NCI-H2107 treated with DMSO at 0.1 percent for 48 hours (cell line): ENCODE data around the gene ATXN7.

Experiments used
- DNase-seq: peaks from one replicate; lab custom pipeline; 2025; ENCODE audit not compliant: unreplicated experiment; lab: John Stamatoyannopoulos, UW

Gene ATXN7

DNA sequence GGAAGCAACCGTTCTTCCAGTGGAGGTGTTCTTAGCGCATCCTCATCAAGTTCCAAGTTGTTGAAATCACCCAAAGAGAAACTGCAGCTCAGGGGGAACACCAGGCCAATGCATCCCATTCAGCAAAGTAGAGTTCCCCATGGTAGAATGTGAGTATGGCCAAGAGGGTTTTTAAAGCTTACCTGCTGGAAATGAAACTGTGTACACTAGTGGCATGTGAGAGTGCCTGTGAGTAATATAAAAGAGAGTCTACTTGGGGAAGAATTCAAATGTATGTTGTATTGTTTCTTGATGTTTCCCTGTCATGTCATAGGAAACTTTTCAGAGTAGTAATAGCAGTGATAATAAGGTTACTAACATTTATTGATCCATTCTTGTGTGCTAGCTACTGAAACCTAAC, 116.4 kb downstream of the ATXN7 start:
- DNase-seq: no peak

DNA sequence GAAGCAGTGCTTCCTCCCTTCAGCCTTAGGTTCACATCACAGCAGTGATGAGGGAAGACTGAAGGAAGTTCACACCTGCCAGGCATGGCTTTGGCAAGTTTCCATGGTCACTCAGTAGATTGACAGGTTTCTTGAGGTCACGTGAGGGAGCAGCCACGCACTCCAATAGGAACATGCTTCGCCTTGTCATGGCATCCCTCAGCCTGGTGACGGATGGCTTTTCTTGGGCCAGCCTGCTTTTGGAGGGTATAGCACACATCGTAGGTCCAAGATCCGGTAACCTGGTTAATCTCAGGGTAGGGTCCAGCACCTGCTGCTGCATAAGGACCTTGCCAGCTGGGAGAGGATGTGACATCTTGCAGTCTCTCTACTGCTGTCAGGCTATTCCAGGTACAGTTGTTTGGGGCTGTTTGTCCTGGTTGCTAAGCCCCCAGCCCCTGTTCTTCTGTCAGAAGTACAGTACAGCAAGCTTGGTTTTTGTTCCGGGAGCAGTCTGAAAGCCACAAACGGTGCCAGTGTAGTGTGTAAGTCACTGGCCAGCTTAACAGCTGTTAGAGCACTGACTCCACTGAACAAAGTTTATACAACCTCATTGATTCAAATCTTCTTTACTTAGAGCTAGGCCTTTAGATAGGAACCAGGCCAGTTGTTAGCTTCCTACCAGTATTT, 117.3 kb downstream of the ATXN7 start:
- DNase-seq: no peak

DNA sequence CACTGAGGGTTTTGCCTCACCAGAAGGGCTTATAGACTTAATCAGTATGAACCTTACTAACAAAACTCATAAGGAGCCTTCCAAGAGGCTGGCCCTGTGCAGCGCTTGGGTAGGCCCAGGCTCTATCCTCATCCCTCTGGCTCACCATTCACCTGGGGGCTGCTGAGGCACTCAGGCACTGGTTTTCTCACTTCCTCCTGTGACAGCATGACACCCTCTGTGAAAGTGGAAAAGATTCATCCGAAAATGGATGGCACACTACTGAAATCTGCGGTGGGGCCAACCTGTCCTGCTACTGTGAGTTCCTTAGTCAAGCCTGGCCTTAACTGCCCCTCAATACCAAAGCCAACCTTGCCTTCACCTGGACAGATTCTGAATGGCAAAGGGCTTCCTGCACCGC, 118.3 kb downstream of the ATXN7 start:
- DNase-seq: no peak

DNA sequence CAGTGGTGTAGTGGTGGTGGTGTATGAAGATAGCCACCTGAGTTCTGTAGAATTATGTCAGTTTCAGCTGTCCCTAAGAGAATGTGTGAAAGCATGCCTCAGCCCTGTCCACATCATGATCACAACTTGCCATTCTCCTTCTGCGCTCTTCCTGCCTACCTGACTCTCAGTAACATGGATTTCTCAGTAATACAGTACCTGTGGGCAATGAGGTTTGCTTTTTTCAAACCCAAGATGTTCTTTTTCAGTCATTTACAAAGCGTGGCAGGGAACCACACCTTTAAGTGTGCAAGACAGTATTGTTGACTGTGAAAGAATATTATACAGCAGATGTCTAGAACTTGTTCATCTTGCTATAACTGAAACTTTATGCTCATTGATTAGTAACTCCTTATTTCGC, 120.7 kb downstream of the ATXN7 start:
- no peak for DNase-seq

DNA sequence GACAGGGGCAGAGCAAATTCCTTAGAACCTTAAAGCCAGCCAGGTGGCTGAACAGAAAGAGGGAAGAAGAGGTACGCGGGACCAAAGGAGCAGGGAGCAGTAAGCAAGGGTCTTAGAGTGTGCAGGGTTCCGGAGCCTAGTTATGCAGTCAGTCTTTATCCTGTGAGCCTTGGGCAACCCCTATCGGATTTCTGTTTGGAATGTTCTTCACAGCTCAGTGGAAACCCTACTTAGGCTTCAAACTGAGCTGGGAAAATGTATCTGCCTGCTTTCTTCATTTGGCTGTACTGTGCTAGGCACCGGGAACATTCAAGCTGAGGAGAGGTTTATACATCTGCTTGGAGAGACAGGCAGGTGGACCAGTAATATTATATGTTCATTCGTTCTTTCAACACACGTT, 122.5 kb downstream of the ATXN7 start:
- no peak for DNase-seq

DNA sequence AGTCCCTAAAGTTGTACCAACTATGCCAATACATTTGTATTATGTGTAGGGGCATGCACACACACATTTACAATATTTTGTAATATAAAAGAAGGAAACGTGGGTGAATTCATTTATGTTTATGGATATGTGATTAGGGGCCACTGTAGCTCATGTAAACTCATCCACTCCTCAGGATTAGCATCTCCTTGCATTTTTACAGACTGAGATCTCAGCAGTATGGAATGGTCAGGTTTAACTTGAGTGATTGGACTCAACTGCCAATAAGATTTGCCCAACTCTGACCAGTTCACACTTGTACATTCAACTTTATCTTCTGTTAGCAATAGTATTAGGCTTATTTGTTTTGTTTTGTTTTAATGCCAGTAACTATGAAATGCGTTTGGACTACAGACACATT, 123.2 kb downstream of the ATXN7 start:
- DNase-seq: no peak

DNA sequence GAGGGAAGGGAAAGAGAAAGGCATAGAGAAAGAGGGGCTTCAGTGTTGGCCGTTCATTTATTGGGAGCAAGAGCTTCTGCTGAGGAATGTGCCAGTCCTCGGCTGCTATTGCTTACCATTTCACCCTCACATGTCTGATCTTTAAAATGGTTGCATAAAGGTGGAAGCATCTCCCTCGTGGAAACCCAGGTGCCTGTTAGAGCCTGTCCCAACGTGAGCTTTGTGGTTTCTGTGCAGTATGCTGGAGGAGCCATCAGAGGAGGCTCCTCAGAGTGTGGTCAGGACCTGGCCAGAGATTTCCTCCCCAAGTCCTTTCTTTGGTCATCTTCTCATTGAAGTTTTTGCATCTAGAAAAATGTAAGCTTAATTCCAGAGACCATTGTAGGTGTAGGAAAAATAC, 125.3 kb downstream of the ATXN7 start:
- no peak for DNase-seq

DNA sequence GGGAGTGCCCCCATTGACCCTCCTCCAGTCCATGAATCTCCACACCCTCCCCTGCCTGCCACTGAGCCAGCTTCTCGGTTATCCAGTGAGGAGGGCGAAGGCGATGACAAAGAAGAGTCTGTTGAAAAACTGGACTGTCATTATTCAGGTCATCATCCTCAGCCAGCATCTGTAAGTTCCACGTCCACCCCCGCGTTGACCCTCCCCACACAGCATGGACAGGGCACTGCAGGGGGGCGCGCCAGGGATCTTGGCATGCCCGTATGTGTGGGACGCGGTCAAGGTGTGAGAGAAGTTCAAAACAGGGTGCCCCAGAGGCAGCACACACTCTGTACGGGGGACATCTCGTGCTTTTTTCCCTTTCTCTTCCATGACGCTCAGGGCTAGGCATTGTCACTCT, 126.5 kb downstream of the ATXN7 start:
- DNase-seq: no peak

DNA sequence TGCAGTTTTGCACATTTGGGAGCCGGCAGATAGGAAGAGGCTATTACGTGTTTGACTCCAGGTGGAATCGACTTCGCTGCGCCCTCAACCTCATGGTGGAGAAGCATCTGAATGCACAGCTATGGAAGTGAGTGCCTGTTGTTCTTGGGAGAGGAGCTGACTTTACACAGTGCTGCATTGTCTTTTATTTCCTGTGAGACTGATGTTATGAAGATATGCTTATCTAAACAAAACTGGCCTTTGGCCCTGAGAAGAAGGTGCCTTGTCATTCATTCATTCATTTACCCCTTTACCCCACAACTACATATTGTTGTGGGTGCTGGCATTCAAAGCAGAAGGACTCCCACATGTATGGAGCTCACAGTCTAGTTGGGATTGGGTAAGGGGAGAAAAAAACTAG, 127.1 kb downstream of the ATXN7 start:
- DNase-seq: no peak

DNA sequence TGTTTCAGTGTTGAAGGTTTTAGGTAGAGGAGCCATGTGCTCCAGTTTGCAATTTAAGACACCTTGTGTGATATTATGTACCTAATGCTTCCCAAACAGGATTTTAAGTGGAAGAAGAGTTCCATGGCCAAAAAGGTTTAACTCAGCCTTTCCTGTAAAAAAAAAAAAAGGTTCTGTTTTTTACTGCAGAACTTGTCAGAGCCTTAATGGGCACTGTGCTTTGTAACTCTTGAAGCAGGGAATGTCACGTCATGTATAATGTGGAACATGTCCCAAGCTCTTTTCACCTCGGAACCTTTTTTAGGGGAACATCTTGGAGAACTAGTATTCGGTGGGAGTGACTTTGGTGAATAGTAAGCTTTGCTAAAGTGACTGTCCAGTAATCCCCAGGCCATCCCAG, 128.0 kb downstream of the ATXN7 start:
- DNase-seq: no peak

DNA sequence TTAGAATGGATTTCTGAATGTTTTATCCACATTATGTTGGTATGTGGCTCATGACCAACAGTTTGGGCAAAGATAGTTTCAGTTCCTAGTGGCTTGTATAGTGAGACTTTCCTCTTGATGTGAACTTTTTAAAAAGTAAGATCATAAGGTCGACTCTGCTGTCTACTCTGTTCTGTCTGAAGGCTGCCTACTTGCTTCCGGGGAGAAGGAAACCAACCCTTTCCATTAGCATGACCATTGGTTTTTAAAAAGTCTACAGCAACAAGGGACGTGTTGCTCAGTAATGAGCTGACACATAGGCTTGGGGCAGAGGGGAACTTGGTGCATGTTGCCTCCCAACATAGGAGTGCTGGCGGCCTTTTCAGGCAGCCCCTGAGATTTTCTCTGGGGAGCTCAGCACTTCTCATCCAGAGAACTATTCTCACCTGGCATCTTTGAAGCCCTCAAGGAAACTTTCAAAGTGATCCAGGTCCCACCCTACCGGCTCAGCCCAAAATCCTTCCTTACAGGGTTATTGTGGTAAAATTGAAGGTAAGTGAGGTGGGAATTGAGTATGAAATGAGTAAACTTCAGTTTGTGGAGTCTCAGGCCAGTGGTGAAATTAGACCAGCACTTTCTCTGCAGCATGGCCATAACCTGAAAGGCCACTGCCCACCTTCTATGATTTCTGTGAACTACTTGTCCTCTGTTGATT, 129.0 kb downstream of the ATXN7 start:
- no peak for DNase-seq

DNA sequence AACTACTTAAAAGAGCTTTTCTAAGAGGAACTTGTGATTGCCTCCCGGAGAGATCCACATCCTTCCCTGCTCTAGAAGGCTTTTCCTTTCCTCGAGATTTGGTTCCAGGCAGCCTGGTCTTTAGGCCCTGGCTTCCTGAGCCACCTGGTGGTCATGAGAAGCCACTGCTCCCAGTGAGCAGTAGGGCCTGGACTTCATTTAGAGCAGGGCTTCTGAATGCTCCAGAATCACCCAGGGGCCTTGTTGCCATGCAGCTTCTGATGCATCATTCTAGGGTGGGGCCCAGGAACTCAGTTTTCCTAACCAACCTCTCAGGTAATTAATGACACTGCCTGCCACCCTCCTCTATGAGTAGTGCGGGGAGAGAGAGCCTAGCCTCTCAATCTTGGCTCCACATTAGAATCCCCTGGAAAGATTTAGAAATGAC, 130.0 kb downstream of the ATXN7 start:
- peak; percentile 51 for DNase-seq

DNA sequence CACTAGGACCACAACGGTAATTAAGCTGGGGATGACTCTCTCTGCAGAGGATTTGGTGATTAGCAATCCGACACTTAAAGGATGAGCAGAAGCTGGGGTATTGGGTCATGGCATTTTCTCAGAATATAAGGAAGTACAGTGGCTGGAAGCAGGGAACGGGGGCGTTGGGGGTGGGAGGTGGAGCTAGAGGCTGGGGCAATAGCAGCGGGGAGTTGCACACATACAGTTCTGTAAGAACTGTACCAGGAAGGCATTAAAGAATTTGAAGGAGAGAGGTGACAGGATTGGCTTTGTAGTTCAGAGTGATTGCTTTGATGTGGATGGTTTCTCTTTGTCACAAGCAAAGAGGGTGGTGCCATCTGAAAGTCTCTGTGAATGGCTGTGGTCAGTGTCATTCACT, 131.4 kb downstream of the ATXN7 start:
- DNase-seq: no peak

DNA sequence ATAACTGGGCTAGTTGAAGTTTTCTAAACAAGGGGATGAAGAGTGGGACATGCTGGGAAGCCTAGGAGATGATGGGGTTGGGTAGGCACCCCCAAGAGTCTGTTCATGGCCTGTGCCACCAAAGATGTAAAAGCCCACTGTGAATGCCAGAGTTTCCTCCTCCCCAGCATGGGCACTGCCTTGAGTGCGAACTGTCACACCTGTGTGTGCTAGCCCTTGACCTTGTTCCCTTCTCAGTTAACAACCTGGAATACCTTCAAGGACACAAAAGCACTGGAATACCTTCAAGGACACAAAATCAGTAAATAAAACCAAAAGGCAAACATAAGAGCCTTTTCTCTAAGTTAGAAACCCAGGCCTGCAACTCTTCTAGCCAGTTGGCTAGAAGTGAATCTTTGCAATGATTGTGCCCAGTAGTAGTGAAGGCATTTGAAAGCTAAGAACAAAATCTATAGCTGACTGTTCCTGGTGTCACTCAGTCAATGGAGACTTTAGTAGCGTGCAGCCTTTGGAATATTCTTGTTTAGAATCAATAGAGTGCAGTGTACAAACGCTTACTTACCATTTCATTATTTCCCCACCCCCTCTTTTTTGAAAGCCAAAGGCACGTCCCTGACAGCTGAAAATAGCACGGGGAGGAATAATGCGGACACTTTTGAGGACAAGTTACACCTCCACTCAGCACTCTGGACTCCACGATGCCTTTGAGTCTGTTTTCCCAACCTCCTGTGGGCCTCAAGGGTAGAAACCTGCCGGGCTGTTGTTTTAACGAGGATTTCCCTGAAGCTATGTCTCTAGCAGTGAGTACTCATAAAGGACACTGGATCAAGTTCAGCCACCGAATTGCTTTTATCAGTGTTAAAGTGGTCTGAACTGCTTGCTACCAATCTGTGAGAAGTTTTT, 135.4 kb downstream of the ATXN7 start:
- DNase-seq: no peak

DNA sequence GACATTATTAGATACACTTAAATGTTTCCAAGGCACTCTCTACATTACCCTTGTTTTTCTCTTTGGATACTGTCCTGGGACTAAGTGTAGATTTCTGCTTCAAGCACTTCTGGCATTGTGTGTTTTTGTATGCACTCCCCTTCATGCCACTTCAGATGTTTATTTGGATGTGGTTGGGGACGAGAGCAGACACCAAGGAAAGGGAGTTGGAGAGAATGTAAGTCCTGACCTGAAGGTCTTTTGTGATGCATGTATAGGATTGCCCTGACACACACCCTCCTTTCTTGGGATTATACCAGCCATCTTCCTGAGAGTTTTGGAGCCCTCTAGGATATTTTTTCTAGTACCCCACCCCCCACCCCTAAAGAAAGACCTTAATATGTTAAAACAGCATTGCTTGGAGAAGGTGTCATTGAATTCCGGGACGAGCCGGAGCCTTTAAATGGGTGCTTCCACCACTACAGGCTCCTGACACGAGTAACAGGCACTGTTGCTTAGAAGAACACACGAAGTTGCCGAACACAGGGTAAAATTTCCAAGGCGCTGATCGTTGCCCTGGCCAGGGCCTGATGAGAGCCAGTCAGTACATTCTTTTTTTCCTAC, 136.9 kb downstream of the ATXN7 start:
- no peak for DNase-seq

DNA sequence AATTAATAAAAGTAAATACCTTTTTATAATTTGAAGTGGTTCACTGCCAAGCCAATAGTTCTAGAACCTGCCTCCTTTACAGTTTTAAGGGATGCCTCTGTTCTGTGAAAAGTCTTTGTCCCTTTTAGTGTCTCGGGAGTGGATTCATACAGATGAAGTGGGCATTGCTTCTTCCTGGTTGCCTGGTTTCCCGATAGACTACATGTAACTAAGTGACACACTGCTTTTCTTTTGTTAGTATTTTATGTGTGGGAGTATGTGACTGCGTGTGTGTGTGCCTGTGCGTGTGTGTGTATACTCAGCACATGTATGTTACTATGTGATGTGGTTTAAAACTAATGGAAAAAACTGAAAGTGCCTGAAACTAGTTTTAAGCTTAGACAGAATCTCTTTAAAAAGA, 138.6 kb downstream of the ATXN7 start:
- DNase-seq: no peak

DNA sequence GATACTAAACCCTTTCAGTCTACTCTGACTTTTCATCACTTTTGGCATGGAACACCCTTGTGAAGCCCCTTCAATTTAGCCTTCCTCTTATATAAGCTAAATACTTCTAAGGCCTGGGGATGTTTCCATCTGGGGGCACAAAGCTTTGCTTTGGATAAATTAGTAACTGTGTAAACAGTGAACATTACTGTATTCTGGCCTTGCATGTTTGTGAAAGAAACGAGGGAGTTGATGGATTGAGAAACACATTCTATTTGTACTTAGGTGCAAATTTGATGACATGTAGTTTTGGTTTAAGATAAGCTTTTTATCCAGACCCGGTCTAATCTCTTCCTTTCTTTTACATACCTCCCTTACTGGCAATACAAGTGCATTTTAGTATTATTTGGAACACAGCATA, 139.9 kb downstream of the ATXN7 start:
- DNase-seq: no peak

DNA sequence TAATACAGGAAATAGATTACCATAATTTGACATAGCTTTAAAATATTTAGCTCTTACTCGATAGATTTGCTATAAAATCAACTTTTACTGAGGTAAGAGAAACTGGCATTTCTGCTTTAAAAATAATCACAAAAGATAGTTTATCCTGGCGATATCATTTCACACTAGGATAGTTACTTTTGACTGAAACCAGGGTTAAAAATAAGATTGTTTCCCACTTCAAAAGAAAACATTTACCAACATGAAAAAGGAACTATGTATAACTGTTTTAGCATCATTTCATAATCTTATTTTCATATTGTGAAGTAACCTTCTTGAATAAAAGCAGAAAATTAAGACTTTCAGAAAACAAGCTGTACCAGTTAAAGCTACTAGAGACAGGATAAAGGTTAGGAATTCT, 144.3 kb downstream of the ATXN7 start:
- no peak for DNase-seq

DNA sequence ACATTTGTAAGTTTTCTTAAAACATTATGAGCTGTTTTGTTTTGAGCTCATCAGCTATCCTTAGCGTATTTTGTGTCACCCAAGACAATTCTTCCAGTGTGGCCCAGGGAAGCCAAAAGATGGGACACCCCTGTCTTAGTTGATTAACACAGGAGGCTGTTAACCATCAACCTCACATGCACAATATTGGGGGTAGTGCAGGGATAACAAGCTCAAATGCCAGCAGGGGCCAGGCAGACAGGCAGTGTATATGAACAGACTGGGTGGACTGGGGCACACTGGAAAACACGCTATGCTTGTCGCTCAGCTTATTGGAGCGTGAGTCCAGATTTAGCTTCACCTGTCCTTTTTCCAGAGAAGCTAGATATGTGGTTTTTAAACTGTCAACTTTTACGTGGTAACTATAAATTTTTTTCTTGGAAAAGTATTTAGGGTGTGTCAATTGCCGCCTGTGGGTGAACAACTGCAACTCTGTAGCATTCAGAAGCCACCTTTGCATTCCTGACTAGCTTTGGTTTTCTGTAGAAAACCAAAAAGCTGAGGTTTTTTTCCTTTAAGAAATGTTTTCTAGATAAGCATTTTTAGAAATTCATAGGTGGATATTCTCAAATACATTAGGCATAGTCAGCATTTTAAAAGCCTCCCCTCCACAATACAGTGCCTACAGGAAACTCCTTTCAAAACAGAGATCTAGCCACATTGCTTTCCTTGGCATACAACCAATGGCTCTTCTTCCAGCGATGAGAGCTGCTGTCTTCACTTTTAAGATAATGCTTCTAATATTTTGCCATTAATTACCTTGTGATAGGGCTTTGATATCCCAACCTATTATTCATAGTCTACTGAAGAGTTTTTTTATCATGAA, 145.1 kb downstream of the ATXN7 start:
- no peak for DNase-seq

DNA sequence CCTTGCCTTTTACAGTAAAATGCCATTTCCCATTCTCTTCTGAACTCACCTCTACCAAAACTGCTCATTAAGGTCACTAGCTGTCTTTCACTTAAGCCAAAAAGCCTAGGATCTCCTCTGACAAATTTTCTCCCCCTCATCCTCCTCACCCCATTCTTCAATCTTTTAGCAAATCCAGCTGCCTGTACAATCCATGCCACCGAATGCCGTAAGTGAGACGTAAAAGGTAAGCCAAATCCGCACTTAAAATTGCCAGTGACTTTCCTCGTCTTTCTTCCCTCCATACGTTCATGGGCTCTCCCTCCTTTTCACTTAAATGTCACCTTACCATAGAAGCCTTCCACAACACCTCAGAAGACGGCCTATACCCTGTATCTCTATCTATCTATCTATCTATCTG, 145.9 kb downstream of the ATXN7 start:
- DNase-seq: no peak

DNA sequence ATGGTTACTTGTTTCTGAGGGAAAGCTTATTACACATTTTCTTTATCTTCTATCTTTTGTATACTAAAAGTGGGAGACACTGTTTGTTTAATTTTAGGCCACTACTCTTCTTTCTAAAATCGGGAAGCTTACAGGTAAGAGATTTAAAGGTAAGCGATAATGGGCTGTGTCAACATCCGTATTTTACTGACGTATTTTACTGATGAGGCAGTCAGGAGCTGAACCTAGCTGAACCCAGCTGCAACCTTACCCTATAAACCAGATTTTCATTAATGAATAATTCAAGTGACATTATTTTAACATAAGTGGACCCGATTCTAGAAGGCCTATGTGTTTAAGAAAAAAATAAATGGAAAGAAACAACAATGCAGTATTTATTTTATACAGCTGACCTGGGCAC, 146.5 kb downstream of the ATXN7 start:
- DNase-seq: no peak
